Panc1 (cell line): ENCODE data around the gene TRIM10. TPM values are rescaled to one million over a fixed set of nuclear protein-coding genes. Genes with fewer than 3 reads are reported as not detected.

Experiments used
- ATAC-seq: fragments of 200-7000 bp; cut with Tn5 transposase; 2 replicates; pipeline ENCODE4 v1.9.1; 2020; ENCODE audit warnings: mild to moderate bottlenecking, moderate library complexity
- BruUV-seq: library from RNA; stranded (reverse); fragments of 400-500 nt; replicated peaks from 2 replicates; lab custom pipeline; 2021; lab: Mats Ljungman, UMichigan
- CTCF ChIA-PET: fragments of 300-600 bp; sonication (Branson Sonifier 250); formaldehyde crosslinking; loops from one replicate; lab custom pipeline; 2022; ENCODE audit warnings: antibody characterized with exemption; lab: Charles Lee
- POLR2A ChIA-PET: fragments of 300-600 bp; sonication (Branson Sonifier 250); formaldehyde crosslinking; loops from one replicate; lab custom pipeline; 2022; ENCODE audit warnings: antibody characterized with exemption; lab: Charles Lee
- DNase-seq: peaks from one replicate; pipeline ENCODE4 v3.0.0-alpha.2; 2010; ENCODE audit warnings: low read depth, low spot score
- H3K27ac ChIP-seq: 2 replicates; pipeline ENCODE4 v1.5.1; 2011; ENCODE audit warnings: mild to moderate bottlenecking, low read length, inconsistent platforms
- H3K27me3 ChIP-seq: fragments of 200-500 bp; sonication (Bioruptor generic); 2 replicates; pipeline ENCODE4 v1.6.0; 2014; ENCODE audit warnings: low read length, inconsistent platforms; ENCODE audit not compliant: control insufficient read depth, insufficient read depth
- H3K36me3 ChIP-seq: fragments of 200-500 bp; sonication (Bioruptor generic); 2 replicates; pipeline ENCODE4 v1.5.1; 2014; ENCODE audit warnings: inconsistent platforms, mild to moderate bottlenecking, low read length, moderate library complexity; ENCODE audit not compliant: control insufficient read depth, insufficient read depth
- H3K4me1 ChIP-seq: 2 replicates; pipeline ENCODE4 v1.5.1; 2011; ENCODE audit warnings: inconsistent platforms, mild to moderate bottlenecking, low read length, moderate library complexity; ENCODE audit not compliant: control insufficient read depth, insufficient read depth
- H3K4me3 ChIP-seq, 2 experiments: 2 replicates each; pipeline ENCODE4 v1.5.1; 2011 to 2012; ENCODE audit warnings: low read depth in 2 of 2, low read length in 2 of 2, mild to moderate bottlenecking in 2 of 2, inconsistent platforms in 1 of 2, moderate library complexity in 1 of 2
- H3K9me3 ChIP-seq: fragments of 200-500 bp; sonication (Bioruptor generic); 2 replicates; pipeline ENCODE4 v1.5.1; 2014; ENCODE audit warnings: low read depth, mild to moderate bottlenecking, inconsistent platforms, low read length, moderate library complexity; ENCODE audit not compliant: control insufficient read depth, insufficient read depth
- POLR2AphosphoS5 ChIP-seq: IDR thresholded peaks from 2 replicates; pipeline ENCODE4 v1.6.1; 2012; ENCODE audit warnings: mild to moderate bottlenecking, low read depth, low read length, moderate library complexity
- SIN3A ChIP-seq: IDR thresholded peaks from 2 replicates; pipeline ENCODE4 v1.6.1; 2012; ENCODE audit warnings: low read depth, mild to moderate bottlenecking, low read length, moderate library complexity, borderline replicate concordance; ENCODE audit not compliant: insufficient read depth
- TCF7L2 ChIP-seq: IDR thresholded peaks from 2 replicates; pipeline ENCODE4 v1.6.1; 2011; ENCODE audit warnings: mild to moderate bottlenecking, low read depth, low read length, inconsistent platforms
- in situ Hi-C: cut with HindIII; loops from 2 replicates; pipeline ENCODE4 v1.10.0; 2016; ENCODE audit warnings: low sequenced_read_pairs, low pct_unique_long_range_greater_than_20kb
- intact Hi-C: fragments of 100-400 bp; cut with micrococcal nuclease; formaldehyde crosslinking; loops from one replicate; pipeline ENCODE4 v1.10.0; 2022; ENCODE audit not compliant: unreplicated experiment
- total RNA-seq: library from RNA; stranded (reverse); gene quantifications from one replicate; pipeline ENCODE4 v1.2.1, GENCODE V29; 2021; ENCODE audit not compliant: unreplicated experiment
- TF ChIP-seq, protein P1 (sequence below), 2 experiments: IDR thresholded peaks; 2 replicates each; pipeline ENCODE4 v1.6.1; 2011 to 2012; ENCODE audit warnings: low read depth in 2 of 2, control low read depth in 1 of 2, low read length in 1 of 2, mild to moderate bottlenecking in 1 of 2, moderate library complexity in 1 of 2; ENCODE audit not compliant: insufficient read depth in 1 of 2
- TF ChIP-seq, protein P2 (sequence below): fragments of 450-650 bp; IDR thresholded peaks from 2 replicates; pipeline ENCODE4 v1.5.1; 2017; ENCODE audit warnings: mild to moderate bottlenecking

The TRIM10 gene
- total RNA-seq, 1 experiment from 2014 or later: not detected

DNA sequence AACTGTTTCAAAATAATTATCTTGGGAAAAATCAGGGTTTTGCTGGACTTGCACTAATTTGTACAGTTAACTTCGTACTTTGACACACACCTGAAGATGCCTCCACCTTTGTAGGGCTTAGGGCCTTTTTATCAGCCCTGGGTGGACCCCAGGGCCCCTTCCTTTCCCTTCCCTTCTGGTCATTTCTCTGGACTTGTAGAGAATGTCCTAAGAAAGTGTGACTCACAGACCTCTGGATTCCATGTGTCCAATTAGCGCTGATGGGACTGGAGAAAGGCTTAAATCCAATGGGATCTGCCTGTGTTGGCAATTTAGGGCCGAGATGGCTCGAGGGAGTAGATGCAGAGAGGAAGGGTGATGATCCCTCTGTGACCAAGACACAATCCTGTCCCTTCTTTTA, 11.7 kb upstream of the TRIM10 start:
- no peaks in the 10 kb centered on the region for H3K9me3 ChIP-seq
- no peak for ATAC-seq
- TF ChIP-seq TCF7L2 (no peak), POLR2AphosphoS5 (no peak), SIN3A (no peak)
- TF ChIP-seq, protein P1, sequence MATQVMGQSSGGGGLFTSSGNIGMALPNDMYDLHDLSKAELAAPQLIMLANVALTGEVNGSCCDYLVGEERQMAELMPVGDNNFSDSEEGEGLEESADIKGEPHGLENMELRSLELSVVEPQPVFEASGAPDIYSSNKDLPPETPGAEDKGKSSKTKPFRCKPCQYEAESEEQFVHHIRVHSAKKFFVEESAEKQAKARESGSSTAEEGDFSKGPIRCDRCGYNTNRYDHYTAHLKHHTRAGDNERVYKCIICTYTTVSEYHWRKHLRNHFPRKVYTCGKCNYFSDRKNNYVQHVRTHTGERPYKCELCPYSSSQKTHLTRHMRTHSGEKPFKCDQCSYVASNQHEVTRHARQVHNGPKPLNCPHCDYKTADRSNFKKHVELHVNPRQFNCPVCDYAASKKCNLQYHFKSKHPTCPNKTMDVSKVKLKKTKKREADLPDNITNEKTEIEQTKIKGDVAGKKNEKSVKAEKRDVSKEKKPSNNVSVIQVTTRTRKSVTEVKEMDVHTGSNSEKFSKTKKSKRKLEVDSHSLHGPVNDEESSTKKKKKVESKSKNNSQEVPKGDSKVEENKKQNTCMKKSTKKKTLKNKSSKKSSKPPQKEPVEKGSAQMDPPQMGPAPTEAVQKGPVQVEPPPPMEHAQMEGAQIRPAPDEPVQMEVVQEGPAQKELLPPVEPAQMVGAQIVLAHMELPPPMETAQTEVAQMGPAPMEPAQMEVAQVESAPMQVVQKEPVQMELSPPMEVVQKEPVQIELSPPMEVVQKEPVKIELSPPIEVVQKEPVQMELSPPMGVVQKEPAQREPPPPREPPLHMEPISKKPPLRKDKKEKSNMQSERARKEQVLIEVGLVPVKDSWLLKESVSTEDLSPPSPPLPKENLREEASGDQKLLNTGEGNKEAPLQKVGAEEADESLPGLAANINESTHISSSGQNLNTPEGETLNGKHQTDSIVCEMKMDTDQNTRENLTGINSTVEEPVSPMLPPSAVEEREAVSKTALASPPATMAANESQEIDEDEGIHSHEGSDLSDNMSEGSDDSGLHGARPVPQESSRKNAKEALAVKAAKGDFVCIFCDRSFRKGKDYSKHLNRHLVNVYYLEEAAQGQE (IDR thresholded peaks at IDR 0.05; ENCODE audit: insufficient read depth in 1 of 2, low read depth in 2 of 2, low read length in 1 of 2): no peak
- TF ChIP-seq, protein P2, sequence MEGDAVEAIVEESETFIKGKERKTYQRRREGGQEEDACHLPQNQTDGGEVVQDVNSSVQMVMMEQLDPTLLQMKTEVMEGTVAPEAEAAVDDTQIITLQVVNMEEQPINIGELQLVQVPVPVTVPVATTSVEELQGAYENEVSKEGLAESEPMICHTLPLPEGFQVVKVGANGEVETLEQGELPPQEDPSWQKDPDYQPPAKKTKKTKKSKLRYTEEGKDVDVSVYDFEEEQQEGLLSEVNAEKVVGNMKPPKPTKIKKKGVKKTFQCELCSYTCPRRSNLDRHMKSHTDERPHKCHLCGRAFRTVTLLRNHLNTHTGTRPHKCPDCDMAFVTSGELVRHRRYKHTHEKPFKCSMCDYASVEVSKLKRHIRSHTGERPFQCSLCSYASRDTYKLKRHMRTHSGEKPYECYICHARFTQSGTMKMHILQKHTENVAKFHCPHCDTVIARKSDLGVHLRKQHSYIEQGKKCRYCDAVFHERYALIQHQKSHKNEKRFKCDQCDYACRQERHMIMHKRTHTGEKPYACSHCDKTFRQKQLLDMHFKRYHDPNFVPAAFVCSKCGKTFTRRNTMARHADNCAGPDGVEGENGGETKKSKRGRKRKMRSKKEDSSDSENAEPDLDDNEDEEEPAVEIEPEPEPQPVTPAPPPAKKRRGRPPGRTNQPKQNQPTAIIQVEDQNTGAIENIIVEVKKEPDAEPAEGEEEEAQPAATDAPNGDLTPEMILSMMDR: no peak
- no peak overlapping the region for H3K4me3 ChIP-seq
- no TSS peak for BruUV-seq
- H3K4me1 ChIP-seq: no peaks in the 10 kb centered on the region
- DNase-seq: no peak
- H3K27ac ChIP-seq: no peak overlapping the region
- intact Hi-C loops: no loop called here
- no peaks in the 10 kb centered on the region for H3K36me3 ChIP-seq
- in situ Hi-C loops: no loop called here
- H3K27me3 ChIP-seq: peaks cover 25% of the 10 kb centered on the region
- POLR2A ChIA-PET: no interaction called here
- CTCF ChIA-PET: no interaction called here

DNA sequence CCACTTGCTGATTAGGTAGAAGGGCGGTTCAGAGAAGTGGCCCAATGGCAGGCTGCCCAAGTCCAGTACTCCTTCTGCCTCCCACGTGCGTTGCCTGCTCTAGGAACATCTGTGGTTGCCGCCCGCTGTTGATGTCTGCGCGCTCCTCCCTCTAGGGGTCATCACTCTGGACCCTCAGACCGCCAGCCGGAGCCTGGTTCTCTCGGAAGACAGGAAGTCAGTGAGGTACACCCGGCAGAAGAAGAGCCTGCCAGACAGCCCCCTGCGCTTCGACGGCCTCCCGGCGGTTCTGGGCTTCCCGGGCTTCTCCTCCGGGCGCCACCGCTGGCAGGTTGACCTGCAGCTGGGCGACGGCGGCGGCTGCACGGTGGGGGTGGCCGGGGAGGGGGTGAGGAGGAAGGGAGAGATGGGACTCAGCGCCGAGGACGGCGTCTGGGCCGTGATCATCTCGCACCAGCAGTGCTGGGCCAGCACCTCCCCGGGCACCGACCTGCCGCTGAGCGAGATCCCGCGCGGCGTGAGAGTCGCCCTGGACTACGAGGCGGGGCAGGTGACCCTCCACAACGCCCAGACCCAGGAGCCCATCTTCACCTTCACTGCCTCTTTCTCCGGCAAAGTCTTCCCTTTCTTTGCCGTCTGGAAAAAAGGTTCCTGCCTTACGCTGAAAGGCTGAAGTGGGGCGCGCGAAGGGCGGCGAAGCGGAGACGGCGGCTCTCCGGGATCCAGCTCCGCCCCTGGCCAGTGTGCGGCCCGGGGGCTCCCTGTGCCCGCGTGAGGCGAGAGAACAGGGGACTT, 10.9 kb upstream of the TRIM10 start:
- Histone ChIP-seq H3K36me3 (no peaks in the 10 kb centered on the region), H3K27ac (no peak overlapping the region), H3K4me1 (no peaks in the 10 kb centered on the region), H3K27me3 (peaks cover 25% of the 10 kb centered on the region), H3K9me3 (no peaks in the 10 kb centered on the region), H3K4me3 (no peak overlapping the region)
- BruUV-seq: no TSS peak
- POLR2A ChIA-PET: no interaction called here
- CTCF ChIA-PET: no interaction called here
- DNase-seq: no peak
- in situ Hi-C loops: no loop called here
- intact Hi-C loops: loop anchor here (2.0 kb wide), 1 partner anchor 69 kb away; no protein-coding TSS in a partner anchor
- TF ChIP-seq POLR2AphosphoS5: no peak
- no peak for ATAC-seq
